ENCODE measurements around the gene GPR12. TPM values are rescaled to one million over a fixed set of nuclear protein-coding genes. Genes with fewer than 3 reads are reported as not detected.

The GPR12 gene
- polyA plus RNA-seq, 1 donor (not counting 4 experiments of a cell fraction or from before 2014, with no cell fraction given) = not detected

DNA sequence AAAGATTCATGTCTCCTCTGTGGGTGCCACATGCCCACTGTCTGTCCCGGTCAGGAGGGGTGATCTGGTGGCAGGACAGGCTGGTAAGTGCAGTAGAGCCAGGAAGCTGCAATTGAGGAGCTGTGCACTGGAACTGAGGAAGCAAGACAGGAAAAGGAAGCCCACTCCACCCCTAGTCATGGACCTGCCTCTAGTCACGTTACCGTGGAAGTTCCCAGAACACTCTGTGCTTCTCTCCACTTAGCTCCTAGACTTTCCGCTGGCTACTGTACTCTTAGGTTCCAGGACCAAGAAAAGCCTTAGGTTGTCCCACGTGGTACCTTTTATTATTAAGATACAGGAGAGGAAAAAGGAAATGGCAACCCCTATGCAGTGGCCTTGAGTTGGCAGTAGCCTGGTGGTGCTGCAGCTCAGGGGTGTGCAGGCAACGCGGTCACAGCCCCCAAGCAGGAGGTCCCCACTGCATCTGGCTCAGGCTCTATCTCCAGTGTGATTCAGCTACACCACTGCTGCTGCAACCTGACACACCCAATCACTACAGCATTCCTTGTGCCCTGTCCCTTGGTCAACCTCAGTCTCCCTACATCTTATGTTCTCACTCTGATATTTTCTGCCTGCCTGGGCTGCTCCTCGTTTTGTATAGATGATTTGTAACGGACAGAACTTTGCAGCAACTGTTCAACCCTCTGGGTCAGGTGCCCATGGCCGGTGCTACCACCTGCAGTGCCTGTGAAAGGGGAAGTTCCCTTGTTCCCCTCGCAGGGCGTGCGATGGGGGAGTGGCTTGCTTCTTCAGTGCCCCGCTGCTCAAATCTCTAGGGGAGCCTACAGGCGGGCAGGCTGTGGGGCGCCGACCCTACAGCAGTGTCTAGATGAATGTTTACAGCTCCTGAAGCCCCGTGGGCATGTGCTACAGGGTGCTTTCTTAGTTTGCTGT, 24.4 kb upstream of the GPR12 start:
- Histone ChIP-seq H3K4me3 (ENCODE audit: control insufficient read depth in 2 of 3, extremely low read depth in 1 of 3, insufficient read depth in 2 of 3, low read depth in 1 of 3, low read length in 3 of 3) (no peak overlapping the region), H3K4me1 (ENCODE audit: control insufficient read depth, extremely low read depth, insufficient read depth, low read length) (no peaks in the 10 kb centered on the region), H3K9ac (ENCODE audit: control insufficient read depth, extremely low read depth, insufficient read depth, low read length) (no peak overlapping the region), H3K27ac (ENCODE audit: control insufficient read depth, insufficient read depth, low read length) (no peak overlapping the region), H3K36me3 (ENCODE audit: control insufficient read depth in 2 of 2, extremely low read depth in 1 of 2, insufficient read depth in 2 of 2, low read length in 2 of 2) (no peaks in the 10 kb centered on the region), H3K27me3 (ENCODE audit: control insufficient read depth, extremely low read depth, insufficient read depth, low read length) (peaks cover 6% of the 10 kb centered on the region), H3K9me1 (ENCODE audit: control insufficient read depth, extremely low read depth, insufficient read depth, low read length) (no peaks in the 10 kb centered on the region), H3K9me3 (ENCODE audit: control insufficient read depth, low read depth, low read length) (no peaks in the 10 kb centered on the region), H2AFZ (ENCODE audit: control insufficient read depth, low read length) (no peak overlapping the region), H4K20me1 (ENCODE audit: control insufficient read depth, extremely low read depth, insufficient read depth, low read length) (no peaks in the 10 kb centered on the region), H3K79me2 (ENCODE audit: control insufficient read depth, insufficient read depth, low read length) (no peaks in the 10 kb centered on the region), H3K4me2 (ENCODE audit: control insufficient read depth, extremely low read depth, insufficient read depth, low read depth, low read length) (no peak overlapping the region)
- no peak for TF ChIP-seq EZH2 (IDR thresholded peaks at IDR 0.05; ENCODE audit: low read length)
- TF ChIP-seq, protein P1, sequence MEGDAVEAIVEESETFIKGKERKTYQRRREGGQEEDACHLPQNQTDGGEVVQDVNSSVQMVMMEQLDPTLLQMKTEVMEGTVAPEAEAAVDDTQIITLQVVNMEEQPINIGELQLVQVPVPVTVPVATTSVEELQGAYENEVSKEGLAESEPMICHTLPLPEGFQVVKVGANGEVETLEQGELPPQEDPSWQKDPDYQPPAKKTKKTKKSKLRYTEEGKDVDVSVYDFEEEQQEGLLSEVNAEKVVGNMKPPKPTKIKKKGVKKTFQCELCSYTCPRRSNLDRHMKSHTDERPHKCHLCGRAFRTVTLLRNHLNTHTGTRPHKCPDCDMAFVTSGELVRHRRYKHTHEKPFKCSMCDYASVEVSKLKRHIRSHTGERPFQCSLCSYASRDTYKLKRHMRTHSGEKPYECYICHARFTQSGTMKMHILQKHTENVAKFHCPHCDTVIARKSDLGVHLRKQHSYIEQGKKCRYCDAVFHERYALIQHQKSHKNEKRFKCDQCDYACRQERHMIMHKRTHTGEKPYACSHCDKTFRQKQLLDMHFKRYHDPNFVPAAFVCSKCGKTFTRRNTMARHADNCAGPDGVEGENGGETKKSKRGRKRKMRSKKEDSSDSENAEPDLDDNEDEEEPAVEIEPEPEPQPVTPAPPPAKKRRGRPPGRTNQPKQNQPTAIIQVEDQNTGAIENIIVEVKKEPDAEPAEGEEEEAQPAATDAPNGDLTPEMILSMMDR (optimal IDR thresholded peaks at IDR 0.05 in 1 of 3, IDR thresholded peaks at IDR 0.05 in 1 of 3, conservative IDR thresholded peaks at IDR 0.05 in 1 of 3; ENCODE audit: extremely low read depth in 1 of 3, insufficient read depth in 2 of 3, low read length in 3 of 3) = no peak
- dilution Hi-C loops (cut with MboI; ENCODE audit: extremely low pct_ligation_motif_present, low sequenced_read_pairs) = no loop called here
- DNase-seq (ENCODE audit: low read depth, low spot score) = no peak
- FAIRE-seq = no peak

DNA sequence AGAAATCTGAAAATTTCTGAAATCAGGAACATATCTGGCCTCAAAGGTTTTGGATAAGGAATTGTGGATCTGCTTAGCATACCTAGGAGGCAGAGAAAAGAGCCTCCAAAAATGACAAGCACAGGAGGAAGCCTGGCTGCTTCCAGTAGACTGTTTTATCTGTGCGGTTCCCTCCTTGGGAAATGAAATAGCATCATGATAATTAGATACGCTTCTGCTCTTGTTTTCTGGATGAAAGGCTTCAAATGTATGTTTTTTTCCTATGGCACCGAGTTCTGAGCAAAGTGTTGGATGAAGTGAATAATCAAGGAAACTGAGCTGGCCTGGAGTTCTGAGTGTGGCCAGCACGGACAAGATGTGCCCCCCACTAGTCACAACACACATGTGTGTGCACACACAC, 19.8 kb upstream of the GPR12 start:
- Histone ChIP-seq H4K20me1 (ENCODE audit: control insufficient read depth, extremely low read depth, insufficient read depth, low read length) (no peaks in the 10 kb centered on the region), H3K9me3 (ENCODE audit: control insufficient read depth, low read depth, low read length) (no peaks in the 10 kb centered on the region), H3K36me3 (ENCODE audit: control insufficient read depth in 2 of 2, extremely low read depth in 1 of 2, insufficient read depth in 2 of 2, low read length in 2 of 2) (no peaks in the 10 kb centered on the region), H3K27me3 (ENCODE audit: control insufficient read depth, extremely low read depth, insufficient read depth, low read length) (peaks cover 6% of the 10 kb centered on the region), H3K9ac (ENCODE audit: control insufficient read depth, extremely low read depth, insufficient read depth, low read length) (no peak overlapping the region), H3K4me2 (ENCODE audit: control insufficient read depth, extremely low read depth, insufficient read depth, low read depth, low read length) (no peak overlapping the region), H3K4me3 (ENCODE audit: control insufficient read depth in 2 of 3, extremely low read depth in 1 of 3, insufficient read depth in 2 of 3, low read depth in 1 of 3, low read length in 3 of 3) (no peak overlapping the region), H2AFZ (ENCODE audit: control insufficient read depth, low read length) (no peak overlapping the region), H3K9me1 (ENCODE audit: control insufficient read depth, extremely low read depth, insufficient read depth, low read length) (no peaks in the 10 kb centered on the region), H3K79me2 (ENCODE audit: control insufficient read depth, insufficient read depth, low read length) (no peaks in the 10 kb centered on the region), H3K4me1 (ENCODE audit: control insufficient read depth, extremely low read depth, insufficient read depth, low read length) (no peaks in the 10 kb centered on the region), H3K27ac (ENCODE audit: control insufficient read depth, insufficient read depth, low read length) (no peak overlapping the region)
- TF ChIP-seq EZH2 (IDR thresholded peaks at IDR 0.05; ENCODE audit: low read length) = no peak
- TF ChIP-seq, protein P1 (optimal IDR thresholded peaks at IDR 0.05 in 1 of 3, IDR thresholded peaks at IDR 0.05 in 1 of 3, conservative IDR thresholded peaks at IDR 0.05 in 1 of 3; ENCODE audit: extremely low read depth in 1 of 3, insufficient read depth in 2 of 3, low read length in 3 of 3) = no peak
- FAIRE-seq (no peak), DNase-seq (ENCODE audit: low read depth, low spot score) (no peak)
- dilution Hi-C loops (cut with MboI; ENCODE audit: extremely low pct_ligation_motif_present, low sequenced_read_pairs) = no loop called here

All from keratinocyte (primary cell).